HepG2 (cell line): ENCODE results near the gene TRABD. TPM values are rescaled to one million over a fixed set of nuclear protein-coding genes. Genes with fewer than 3 reads are reported as not detected.

Source experiments
- ATAC-seq: fragments of 200-7000 bp; cut with Tn5 transposase; 3 replicates; pipeline ENCODE4 v1.9.1; 2020; ENCODE audit warnings: mild to moderate bottlenecking, moderate library complexity
- BruUV-seq: library from RNA; stranded (reverse); fragments of 400-500 nt; replicated peaks from 2 replicates; lab custom pipeline; 2021; lab: Mats Ljungman, UMichigan
- CTCF ChIA-PET: fragments of 300-600 bp; formaldehyde crosslinking; extraction: SDS; loops from one replicate; lab custom pipeline; 2021; ENCODE audit warnings: low total read pairs, inconsistent platforms, low intra/inter-chr PET ratio; lab: Yijun Ruan, JAX
- POLR2A ChIA-PET: fragments of 350-600 bp; sonication (Branson Sonifier 250); formaldehyde crosslinking; loops from one replicate; lab custom pipeline; 2020; ENCODE audit warnings: antibody characterized with exemption, inconsistent platforms; lab: Yijun Ruan, JAX
- DNase-seq: peaks from one replicate; pipeline ENCODE4 v3.0.0-alpha.2; 2015; ENCODE audit warnings: low spot score
- FAIRE-seq: peaks from 3 replicates; lab custom pipeline; 2011; peaks lifted over from hg19 to GRCh38; lab: Jason Lieb, UNC
- H2AFZ ChIP-seq: one replicate; pipeline ENCODE4 v1.6.1; 2011; ENCODE audit warnings: low read length, inconsistent platforms
- H3K27ac ChIP-seq: fragments of 300-600 bp; 3 replicates; pipeline ENCODE4 v1.8.0; 2011; ENCODE audit warnings: mixed run types, mild to moderate bottlenecking, mixed read lengths, low read length, inconsistent platforms; ENCODE audit not compliant: insufficient read depth; ENCODE audit errors: extremely low read length
- H3K27me3 ChIP-seq, 2 experiments: fragments of 200-600 bp in 1 of 2; 2 replicates in 1 of 2; 3 replicates in 1 of 2; pipeline versions ENCODE4 v1.6.0 to v1.8.0; 2011; ENCODE audit warnings: low read length in 2 of 2, mild to moderate bottlenecking in 2 of 2, moderate library complexity in 2 of 2, inconsistent platforms in 1 of 2; ENCODE audit not compliant: insufficient read depth in 2 of 2, control insufficient read depth in 1 of 2
- H3K36me3 ChIP-seq, 2 experiments: fragments of 200-600 bp in 1 of 2; replicated peaks in 1 of 2; 2 replicates in 1 of 2; 3 replicates in 1 of 2; pipeline versions ENCODE4 v1.5.1 to v1.8.0; 2011; ENCODE audit warnings: low read length in 2 of 2, inconsistent platforms in 1 of 2; ENCODE audit not compliant: insufficient read depth in 2 of 2, control insufficient read depth in 1 of 2
- H3K4me1 ChIP-seq: 2 replicates; pipeline ENCODE4 v1.5.1; 2012; ENCODE audit warnings: low read length, inconsistent platforms; ENCODE audit not compliant: insufficient read depth
- H3K4me2 ChIP-seq: 2 replicates; pipeline ENCODE4 v1.6.0; 2011; ENCODE audit warnings: low read depth, low read length, inconsistent platforms
- H3K4me3 ChIP-seq, 3 experiments: fragments of 200-600 bp in 1 of 3; sonication (generic), shearing (Covaris generic) in 1 of 3; replicated peaks in 1 of 3; 2 replicates each; pipeline ENCODE4 v1.5.1; 2011 to 2016; ENCODE audit warnings: low read length in 3 of 3, inconsistent platforms in 2 of 3, low read depth in 2 of 3, mild to moderate bottlenecking in 2 of 3, control low read depth in 1 of 3, mixed read lengths in 1 of 3; ENCODE audit not compliant: insufficient read depth in 1 of 3
- H3K79me2 ChIP-seq: one replicate; pipeline ENCODE4 v1.6.1; 2011; ENCODE audit warnings: low read length, inconsistent platforms; ENCODE audit not compliant: insufficient read depth
- H3K9ac ChIP-seq: 2 replicates; pipeline ENCODE4 v1.6.0; 2011; ENCODE audit warnings: mild to moderate bottlenecking, low read depth, low read length, inconsistent platforms; ENCODE audit not compliant: insufficient read depth
- H3K9me3 ChIP-seq: 2 replicates; pipeline ENCODE4 v1.5.1; 2012; ENCODE audit warnings: mild to moderate bottlenecking, low read length
- H4K20me1 ChIP-seq: 2 replicates; pipeline ENCODE4 v1.6.0; 2011; ENCODE audit warnings: inconsistent platforms, mild to moderate bottlenecking, low read length, moderate library complexity; ENCODE audit not compliant: insufficient read depth
- ASH2L ChIP-seq: fragments of 300-600, 200-600 bp; sonication (generic); IDR thresholded peaks from 2 replicates; pipeline ENCODE4 v1.7.0; 2017; ENCODE audit warnings: low read depth, mild to moderate bottlenecking, moderate library complexity, mixed read lengths, low read length; ENCODE audit not compliant: insufficient read length
- CC2D1A ChIP-seq: sonication (generic); formaldehyde crosslinking; IDR thresholded peaks from 2 replicates; pipeline ENCODE4 v1.8.1; 2023; ENCODE audit warnings: mild to moderate bottlenecking, missing genetic modification reagents
- HNRNPUL1 ChIP-seq: fragments of 200-400 bp; formaldehyde crosslinking; IDR thresholded peaks from 2 replicates; pipeline ENCODE4 v1.6.1; 2017; ENCODE audit warnings: low read depth, mild to moderate bottlenecking, low read length, moderate library complexity
- KDM3A ChIP-seq: IDR thresholded peaks from 2 replicates; pipeline ENCODE4 v1.6.1; 2018; ENCODE audit warnings: low read depth, missing compliant biosample characterization
- MAFG ChIP-seq: sonication (generic); formaldehyde crosslinking; IDR thresholded peaks from 2 replicates; pipeline ENCODE4 v1.5.1; 2020; ENCODE audit warnings: mild to moderate bottlenecking, missing genetic modification reagents
- MIER3 ChIP-seq: IDR thresholded peaks from 2 replicates; pipeline ENCODE4 v1.6.1; 2016; ENCODE audit warnings: missing compliant biosample characterization, borderline replicate concordance
- NFE2L2 ChIP-seq: fragments of 150-350 bp; IDR thresholded peaks from 2 replicates; pipeline ENCODE4 v1.6.1; 2014; ENCODE audit warnings: low read length
- RXRA ChIP-seq: sonication (generic); formaldehyde crosslinking; IDR thresholded peaks from 2 replicates; pipeline ENCODE4 v1.5.1; 2020; ENCODE audit warnings: missing genetic modification reagents
- RXRB ChIP-seq: IDR thresholded peaks from 2 replicates; pipeline ENCODE4 v1.6.1; 2016; ENCODE audit warnings: borderline replicate concordance, missing genetic modification reagents, missing compliant biosample characterization
- SRSF1 ChIP-seq: fragments of 200-400 bp; formaldehyde crosslinking; optimal IDR thresholded peaks from 2 replicates; pipeline ENCODE3; 2017; ENCODE audit warnings: mild to moderate bottlenecking, low read depth, low read length, moderate library complexity
- SRSF4 ChIP-seq: fragments of 200-400 bp; formaldehyde crosslinking; IDR thresholded peaks from one replicate; pipeline ENCODE4 v1.6.1; 2018; ENCODE audit warnings: mild to moderate bottlenecking, low read depth, low read length, moderate library complexity; ENCODE audit not compliant: poor library complexity, severe bottlenecking
- ZBTB1 ChIP-seq: sonication (generic); formaldehyde crosslinking; IDR thresholded peaks from 2 replicates; pipeline ENCODE4 v1.4.0; 2020; ENCODE audit warnings: missing genetic modification reagents, borderline replicate concordance
- ZNF629 ChIP-seq: sonication (generic); formaldehyde crosslinking; conservative IDR thresholded peaks from 2 replicates; pipeline ENCODE4 v1.5.0; 2020; ENCODE audit warnings: missing genetic modification reagents
- ZNF768 ChIP-seq: sonication (generic); formaldehyde crosslinking; IDR thresholded peaks from 2 replicates; pipeline ENCODE4 v1.4.0; 2020; ENCODE audit warnings: missing genetic modification reagents
- WGBS: methylation state at CpG from one replicate; pipeline ENCODE4 v1.1.6; 2017; ENCODE audit warnings: low lambda C conversion rate; 5-methylcytosine and 5-hydroxymethylcytosine counted together
- in situ Hi-C: cut with HindIII; loops from 2 replicates; pipeline ENCODE4 v1.10.0; 2017; ENCODE audit warnings: low pct_unique_long_range_greater_than_20kb; ENCODE audit not compliant: extremely low pct_ligation_motif_present
- intact Hi-C: fragments of 100-400 bp; cut with micrococcal nuclease; formaldehyde crosslinking; loops from one replicate; pipeline ENCODE4 v1.10.0; 2022; ENCODE audit not compliant: unreplicated experiment
- polyA plus RNA-seq, 8 experiments: library from polyadenylated mRNA; depleted of rRNA in 3 of 8; stranded (reverse) in 7 of 8; unstranded in 1 of 8; fragments of >200 nt; fragmentation: Illumina TruSeq in 4 of 8; extraction: Trizol in 4 of 8; gene quantifications; 2 replicates each; pipeline versions ENCODE4 v1.2.1 to v1.2.3, GENCODE V29; 2011 to 2016; ENCODE audit warnings: low read depth in 4 of 8, missing spikeins in 1 of 8, mixed read lengths in 1 of 8; ENCODE audit not compliant: insufficient read depth in 1 of 8
- total RNA-seq, 5 experiments: library from RNA; depleted of rRNA; stranded (reverse); fragments of >200 nt; fragmentation: Illumina TruSeq; extraction: Trizol; gene quantifications; 2 replicates each; pipeline ENCODE4 v1.2.3, GENCODE V29; 2016; ENCODE audit warnings: low read depth in 1 of 5
- TF ChIP-seq, protein P1 (sequence below): sonication (generic); formaldehyde crosslinking; IDR thresholded peaks from 2 replicates; pipeline ENCODE4 v1.4.0; 2020; ENCODE audit warnings: missing genetic modification reagents
- TF ChIP-seq, protein P2 (sequence below): IDR thresholded peaks from 2 replicates; pipeline ENCODE4 v1.6.1; 2016; ENCODE audit warnings: missing genetic modification reagents, missing compliant biosample characterization

The TRABD gene
- total and polyA plus RNA-seq, 2 of the 13 experiments (the other 11 are each of a cell fraction or from before 2014, with no cell fraction given), result 21.5 to 28.9 TPM

DNA sequence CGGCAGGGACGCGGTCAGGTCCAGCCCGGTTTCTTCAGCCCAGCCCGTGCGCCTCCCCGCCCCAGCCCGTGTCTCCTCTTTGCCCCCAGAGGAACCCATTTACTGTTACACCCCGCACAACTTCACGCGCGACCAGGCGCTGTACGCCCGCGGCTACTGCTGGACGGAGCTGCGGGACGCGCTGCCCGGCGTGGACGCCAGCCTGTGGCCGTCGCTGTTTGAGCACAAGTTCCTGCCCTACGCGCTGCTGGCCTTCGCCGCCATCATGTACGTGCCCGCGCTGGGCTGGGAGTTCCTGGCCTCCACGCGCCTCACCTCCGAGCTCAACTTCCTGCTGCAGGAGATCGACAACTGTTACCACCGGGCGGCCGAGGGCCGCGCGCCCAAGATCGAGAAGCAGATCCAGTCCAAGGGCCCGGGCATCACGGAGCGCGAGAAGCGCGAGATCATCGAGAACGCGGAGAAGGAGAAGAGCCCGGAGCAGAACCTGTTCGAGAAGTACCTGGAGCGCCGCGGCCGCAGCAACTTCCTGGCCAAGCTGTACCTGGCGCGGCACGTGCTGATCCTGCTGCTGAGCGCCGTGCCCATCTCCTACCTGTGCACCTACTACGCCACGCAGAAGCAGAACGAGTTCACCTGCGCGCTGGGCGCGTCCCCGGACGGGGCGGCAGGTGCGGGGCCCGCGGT, 8.7 kb upstream of the TRABD start:
- intact Hi-C loops (no loop called here), in situ Hi-C loops (no loop called here)
- H3K27me3 ChIP-seq, result no peaks in the 10 kb centered on the region; a peak in 1 of 5 replicates
- peaks cover 12% of the 10 kb centered on the region for H3K4me1 ChIP-seq
- no peak overlapping the region for H3K27ac ChIP-seq
- FAIRE-seq (no peak), ATAC-seq (no peak), DNase-seq (no peak)
- no peak overlapping the region for H3K9ac ChIP-seq
- 96% methylated on average over 75 of the region's 76 CpGs for WGBS
- no peak overlapping the region for H3K4me3 ChIP-seq
- no peak overlapping the region for H3K4me2 ChIP-seq
- H3K9me3 ChIP-seq, result no peaks in the 10 kb centered on the region
- H4K20me1 ChIP-seq, result no peaks in the 10 kb centered on the region
- CTCF ChIA-PET, result no interaction called here
- no peaks in the 10 kb centered on the region for H3K36me3 ChIP-seq
- no peak overlapping the region for H2AFZ ChIP-seq
- TF ChIP-seq, protein P1, sequence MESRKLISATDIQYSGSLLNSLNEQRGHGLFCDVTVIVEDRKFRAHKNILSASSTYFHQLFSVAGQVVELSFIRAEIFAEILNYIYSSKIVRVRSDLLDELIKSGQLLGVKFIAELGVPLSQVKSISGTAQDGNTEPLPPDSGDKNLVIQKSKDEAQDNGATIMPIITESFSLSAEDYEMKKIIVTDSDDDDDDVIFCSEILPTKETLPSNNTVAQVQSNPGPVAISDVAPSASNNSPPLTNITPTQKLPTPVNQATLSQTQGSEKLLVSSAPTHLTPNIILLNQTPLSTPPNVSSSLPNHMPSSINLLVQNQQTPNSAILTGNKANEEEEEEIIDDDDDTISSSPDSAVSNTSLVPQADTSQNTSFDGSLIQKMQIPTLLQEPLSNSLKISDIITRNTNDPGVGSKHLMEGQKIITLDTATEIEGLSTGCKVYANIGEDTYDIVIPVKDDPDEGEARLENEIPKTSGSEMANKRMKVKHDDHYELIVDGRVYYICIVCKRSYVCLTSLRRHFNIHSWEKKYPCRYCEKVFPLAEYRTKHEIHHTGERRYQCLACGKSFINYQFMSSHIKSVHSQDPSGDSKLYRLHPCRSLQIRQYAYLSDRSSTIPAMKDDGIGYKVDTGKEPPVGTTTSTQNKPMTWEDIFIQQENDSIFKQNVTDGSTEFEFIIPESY, result no peak
- TF ChIP-seq ASH2L (no peak), ZBTB1 (CRISPR knock-in tag) (no peak), RXRA (CRISPR knock-in tag) (no peak), NFE2L2 (no peak), HNRNPUL1 (no peak), MIER3 (CRISPR knock-in tag) (no peak), RXRB (CRISPR knock-in tag) (no peak), SRSF1 (no peak), KDM3A (CRISPR knock-in tag) (no peak), CC2D1A (CRISPR knock-in tag) (no peak), SRSF4 (no peak), ZNF768 (CRISPR knock-in tag) (no peak), ZNF629 (CRISPR knock-in tag) (no peak), MAFG (CRISPR knock-in tag) (no peak)
- TF ChIP-seq, protein P2, sequence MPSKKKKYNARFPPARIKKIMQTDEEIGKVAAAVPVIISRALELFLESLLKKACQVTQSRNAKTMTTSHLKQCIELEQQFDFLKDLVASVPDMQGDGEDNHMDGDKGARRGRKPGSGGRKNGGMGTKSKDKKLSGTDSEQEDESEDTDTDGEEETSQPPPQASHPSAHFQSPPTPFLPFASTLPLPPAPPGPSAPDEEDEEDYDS (CRISPR knock-in tag), result no peak
- no peaks in the 10 kb centered on the region for H3K79me2 ChIP-seq
- POLR2A ChIA-PET, result no interaction called here
- no TSS peak for BruUV-seq
